B cell (primary cell): ENCODE results near the gene ZSWIM7. TPM values are rescaled to one million over a fixed set of nuclear protein-coding genes. Genes with fewer than 3 reads are reported as not detected.

Source experiments
- ATAC-seq: fragments of 200-7000 bp; cut with Tn5 transposase; one replicate; pipeline ENCODE4 v1.10.0; 2021; ENCODE audit warnings: low read depth, mild to moderate bottlenecking, moderate number of reproducible peaks, moderate library complexity
- CTCF ChIA-PET: fragments of 350-600 bp; sonication (Branson Sonifier 250); formaldehyde crosslinking; loops from one replicate; lab custom pipeline; 2021; ENCODE audit warnings: antibody characterized with exemption, inconsistent platforms; lab: Charles Lee
- POLR2A ChIA-PET: fragments of 350-600 bp; sonication (Branson Sonifier 250); formaldehyde crosslinking; loops from one replicate; lab custom pipeline; 2021; ENCODE audit warnings: antibody characterized with exemption; lab: Charles Lee
- DNase-seq: peaks from one replicate; pipeline ENCODE4 v3.0.0; 2013
- H2AFZ ChIP-seq: 2 replicates; pipeline ENCODE4 v1.6.1; 2012; ENCODE audit warnings: mild to moderate bottlenecking, low read depth, low read length; ENCODE audit not compliant: insufficient read depth, poor library complexity, severe bottlenecking
- H3K27ac ChIP-seq, 2 donors: 1 replicate in 1 of 2; 2 replicates in 1 of 2; pipeline ENCODE4 v1.5.1; 2012 to 2013; ENCODE audit warnings: low read length in 2 of 2, mild to moderate bottlenecking in 2 of 2, moderate library complexity in 1 of 2
- H3K27me3 ChIP-seq, 4 experiments: fragments of 200-600 bp in 1 of 4; sonication (generic) in 1 of 4; replicated peaks in 1 of 4; 1 replicate in 2 of 4; 2 replicates in 2 of 4; pipeline versions ENCODE4 v1.6.1 to v1.7.0; 2013 to 2016; ENCODE audit warnings: low read length in 3 of 4, mild to moderate bottlenecking in 2 of 4, mixed read lengths in 1 of 4, moderate library complexity in 1 of 4; ENCODE audit not compliant: insufficient read depth in 4 of 4, control insufficient read depth in 3 of 4; ENCODE audit errors: control extremely low read depth in 1 of 4
- H3K36me3 ChIP-seq, 2 experiments: replicated peaks in 1 of 2; 1 replicate in 1 of 2; 2 replicates in 1 of 2; pipeline versions ENCODE4 v1.6.1 to v1.7.1; 2013; ENCODE audit warnings: low read length in 1 of 2; ENCODE audit not compliant: insufficient read depth in 2 of 2, control insufficient read depth in 1 of 2; ENCODE audit errors: control extremely low read depth in 1 of 2, extremely low read depth in 1 of 2
- H3K4me1 ChIP-seq, 2 donors: fragments of 200-600 bp in 1 of 2; sonication (generic) in 1 of 2; 1 replicate in 1 of 2; 2 replicates in 1 of 2; pipeline versions ENCODE4 v1.5.1 to v1.6.1; 2013 to 2017; ENCODE audit warnings: low read length in 2 of 2; ENCODE audit not compliant: control insufficient read depth in 2 of 2, insufficient read depth in 2 of 2
- H3K4me2 ChIP-seq: replicated peaks from 2 replicates; pipeline ENCODE3; 2012; ENCODE audit warnings: mild to moderate bottlenecking, low read depth, low read length; ENCODE audit not compliant: poor library complexity, severe bottlenecking
- H3K4me3 ChIP-seq, 5 experiments: fragments of 200-600 bp in 1 of 5; sonication (generic) in 1 of 5; 1 replicate in 3 of 5; 2 replicates in 2 of 5; pipeline versions ENCODE4 v1.5.1 to v1.7.0; 2011 to 2016; ENCODE audit warnings: low read length in 4 of 5, mild to moderate bottlenecking in 4 of 5, low read depth in 2 of 5, control low read depth in 1 of 5, moderate library complexity in 1 of 5; ENCODE audit not compliant: insufficient read depth in 1 of 5; ENCODE audit errors: control extremely low read depth in 1 of 5, extremely low read depth in 1 of 5
- H3K79me2 ChIP-seq: fragments of 200-600 bp; sonication (generic); one replicate; pipeline ENCODE4 v1.6.0; 2016; ENCODE audit warnings: low read length; ENCODE audit not compliant: control insufficient read depth, insufficient read depth
- H3K9ac ChIP-seq: fragments of 200-600 bp; sonication (generic); 2 replicates; pipeline ENCODE4 v1.6.1; 2017; ENCODE audit warnings: mild to moderate bottlenecking, low read length, moderate library complexity
- H3K9me3 ChIP-seq, 3 donors: one replicate each; pipeline versions ENCODE4 v1.6.1 to v1.7.1; 2013; ENCODE audit warnings: low read length in 2 of 3; ENCODE audit not compliant: control insufficient read depth in 2 of 3, insufficient read depth in 1 of 3; ENCODE audit errors: control extremely low read depth in 1 of 3
- H4K20me1 ChIP-seq: 2 replicates; pipeline ENCODE4 v1.6.0; 2012; ENCODE audit warnings: mild to moderate bottlenecking, low read length; ENCODE audit not compliant: insufficient read depth, control insufficient read depth, poor library complexity, severe bottlenecking
- H3K27ac Mint-ChIP-seq: one replicate; pipeline ENCODE4 v1.8.0; 2021; ENCODE audit warnings: mixed read lengths
- H3K27me3 Mint-ChIP-seq: one replicate; pipeline ENCODE4 v1.8.0; 2021; ENCODE audit warnings: mixed read lengths
- H3K4me1 Mint-ChIP-seq: one replicate; pipeline ENCODE4 v1.8.0; 2021; ENCODE audit warnings: mixed read lengths
- H3K4me3 Mint-ChIP-seq: one replicate; pipeline ENCODE4 v1.8.0; 2021; ENCODE audit warnings: mixed read lengths
- H3K9me3 Mint-ChIP-seq: one replicate; pipeline ENCODE4 v1.8.0; 2022; ENCODE audit warnings: mixed read lengths; ENCODE audit not compliant: insufficient read depth
- CTCF ChIP-seq: fragments of 200-600 bp; IDR thresholded peaks from one replicate; pipeline ENCODE4 v1.8.0; 2022; ENCODE audit warnings: antibody characterized with exemption, mild to moderate bottlenecking
- EZH2 ChIP-seq: IDR thresholded peaks from 2 replicates; pipeline ENCODE4 v1.6.1; 2012; ENCODE audit warnings: borderline replicate concordance, low read depth, mild to moderate bottlenecking, moderate library complexity, low read length; ENCODE audit not compliant: insufficient read depth, poor library complexity, severe bottlenecking
- WGBS: methylation state at CpG from one replicate; pipeline ENCODE4 v1.1.5; 2013; ENCODE audit warnings: missing lambda C conversion rate; ENCODE audit not compliant: insufficient coverage; 5-methylcytosine and 5-hydroxymethylcytosine counted together
- intact Hi-C: fragments of 100-400 bp; cut with micrococcal nuclease; formaldehyde crosslinking; loops from one replicate; pipeline ENCODE4 v1.10.0; 2022
- polyA plus RNA-seq: library from polyadenylated mRNA; depleted of rRNA; stranded (reverse); fragments of >200 nt; gene quantifications from 2 replicates; pipeline ENCODE4 v1.2.3, GENCODE V29; 2012
- total RNA-seq, 2 donors: library from RNA; stranded (reverse); fragments of 120-200 nt in 1 of 2; gene quantifications; 1 replicate in 1 of 2; 2 replicates in 1 of 2; pipeline versions ENCODE4 v1.2.3 to v1.2.4, GENCODE V29; 2013 to 2022

ZSWIM7 gene
- total and polyA plus RNA-seq, 2 donors (not counting 1 experiment from before 2014, with no cell fraction given): 25.1 to 39.3 TPM

- H3K27me3 ChIP-seq: no peaks in the 10 kb centered on the region
- intact Hi-C loops: no loop called here
- H3K9ac ChIP-seq: no peak overlapping the region
- H3K9me3 Mint-ChIP-seq: no peaks in the 10 kb centered on the region
- ATAC-seq: no peak
- no peaks in the 10 kb centered on the region for H3K36me3 ChIP-seq
- CTCF ChIA-PET: no interaction called here
- no peak overlapping the region for H3K4me3 ChIP-seq
- H2AFZ ChIP-seq: no peak overlapping the region
- H3K27me3 Mint-ChIP-seq: peaks cover 23% of the 10 kb centered on the region
- POLR2A ChIA-PET: no interaction called here
- TF ChIP-seq CTCF: no peak
- TF ChIP-seq EZH2: no peak
- no peaks in the 10 kb centered on the region for H3K4me1 Mint-ChIP-seq
- no peaks in the 10 kb centered on the region for H3K4me1 ChIP-seq
- no peaks in the 10 kb centered on the region for H4K20me1 ChIP-seq
- no peak overlapping the region for H3K4me2 ChIP-seq
- no peaks in the 10 kb centered on the region for H3K9me3 ChIP-seq
- H3K79me2 ChIP-seq: no peaks in the 10 kb centered on the region
- H3K4me3 Mint-ChIP-seq: no peak overlapping the region
- 85% methylated on average over 17 of the region's 22 CpGs for WGBS
- no peak overlapping the region for H3K27ac Mint-ChIP-seq
- no peak for DNase-seq
- no peak overlapping the region for H3K27ac ChIP-seq
Observed at GRCh38 chr17:15952916-15953790, 46.4 kb downstream of the ZSWIM7 start.

- ChIA-PET POLR2A (no interaction called here), CTCF (no interaction called here)
- H3K27ac ChIP-seq: no peak overlapping the region
- H3K9ac ChIP-seq: no peak overlapping the region
- peaks cover 20% of the 10 kb centered on the region for H3K27me3 Mint-ChIP-seq
- no peaks in the 10 kb centered on the region for H3K79me2 ChIP-seq
- no peak overlapping the region for H3K4me3 ChIP-seq
- no peaks in the 10 kb centered on the region for H3K4me1 ChIP-seq
- H3K4me2 ChIP-seq: no peak overlapping the region
- WGBS: no CpG with 5 or more reads among the region's 7 CpGs
- intact Hi-C loops: no loop called here
- no peak for DNase-seq
- no peak overlapping the region for H2AFZ ChIP-seq
- H3K27ac Mint-ChIP-seq: no peak overlapping the region
- H3K4me1 Mint-ChIP-seq: no peaks in the 10 kb centered on the region
- no peaks in the 10 kb centered on the region for H3K36me3 ChIP-seq
- H4K20me1 ChIP-seq: no peaks in the 10 kb centered on the region
- no peak overlapping the region for H3K4me3 Mint-ChIP-seq
- no peak for ATAC-seq
- peaks cover 0 to under 1% (median 0%) of the 10 kb centered on the region in 4 experiments for H3K27me3 ChIP-seq
- no peaks in the 10 kb centered on the region for H3K9me3 Mint-ChIP-seq
- TF ChIP-seq CTCF: no peak
- TF ChIP-seq EZH2: no peak
- H3K9me3 ChIP-seq: no peaks in the 10 kb centered on the region
Observed at GRCh38 chr17:15952048-15952532, 47.4 kb downstream of the ZSWIM7 start.
